HG02943 (cell line): Measurements from ENCODE around the gene CPAMD8.
"Not testable (repeated sequence)": the region's sequence is repeated elsewhere in the genome, so short reads cannot be mapped to it uniquely, and the experiment has no call there.

Experiments
- ATAC-seq: cut with Tn5 transposase; IDR thresholded peaks from one replicate; pipeline ENCODE4 v1.9.1; 2021; ENCODE audit warnings: mild to moderate bottlenecking, low read depth, moderate library complexity; ENCODE audit not compliant: unreplicated experiment

Gene CPAMD8

DNA sequence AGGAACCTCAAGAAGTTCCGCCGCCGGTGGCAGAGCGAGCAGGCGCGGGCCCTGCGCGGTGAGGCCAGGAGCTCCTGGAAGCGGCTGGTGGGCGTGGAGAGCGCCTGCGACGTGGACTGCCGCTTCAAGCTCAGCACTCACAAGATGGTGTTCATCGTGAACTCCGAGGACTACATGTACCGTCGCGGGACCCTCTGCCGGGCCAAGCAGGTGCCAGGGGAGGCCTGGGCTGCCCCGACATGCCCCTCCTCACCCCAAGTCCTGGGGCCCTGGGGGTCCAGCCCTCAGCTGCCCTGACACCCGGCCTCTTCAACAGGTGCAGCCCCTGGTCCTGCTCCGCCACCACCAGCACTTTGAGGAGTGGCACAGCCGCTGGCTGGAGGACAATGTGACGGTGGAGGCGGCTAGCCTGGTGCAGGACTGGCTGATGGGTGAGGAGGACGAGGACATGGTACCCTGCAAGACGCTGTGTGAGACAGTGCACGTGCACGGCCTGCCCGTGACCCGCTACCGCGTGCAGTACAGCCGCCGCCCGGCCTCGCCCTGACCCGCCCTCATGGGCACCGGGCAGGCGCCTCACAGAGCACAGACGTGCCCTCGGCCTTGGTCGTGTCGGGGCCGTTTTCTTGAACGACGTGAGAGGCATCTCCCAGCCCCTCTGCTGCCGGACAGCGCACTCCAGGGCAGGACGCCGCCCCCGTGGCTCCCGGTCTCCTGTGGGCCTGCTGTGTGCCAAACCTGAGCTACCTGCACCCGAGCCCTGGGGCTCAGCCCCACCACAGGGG is 148.2 kb downstream of the CPAMD8 start:
- ATAC-seq: no peak

GRCh38 chr19:16877581-16877980 is 149.0 kb downstream of the CPAMD8 start:
- ATAC-seq: no peak

DNA sequence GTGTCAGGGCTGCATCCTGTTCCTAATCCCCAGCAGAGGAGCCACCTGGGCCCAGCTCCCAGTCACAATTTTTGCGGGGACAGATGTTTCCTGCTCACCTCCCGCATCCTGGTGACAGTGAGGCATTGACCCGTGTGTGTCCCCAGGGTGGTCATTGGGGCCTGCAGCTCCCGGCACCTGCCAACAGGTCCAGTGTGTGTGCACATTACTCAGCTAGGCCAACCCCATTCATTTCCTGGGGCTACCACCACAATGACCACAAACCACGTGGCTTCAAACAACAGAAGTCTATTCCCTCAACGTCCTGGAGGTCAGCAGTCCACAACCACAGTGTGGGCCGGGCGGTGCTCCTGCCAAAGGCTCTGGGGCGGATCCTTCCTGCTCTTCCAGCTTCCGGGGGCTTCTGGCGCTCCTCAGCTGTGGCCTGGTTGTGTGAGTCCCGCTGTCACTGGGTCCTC is 149.7 kb downstream of the CPAMD8 start:
- ATAC-seq: no peak

DNA sequence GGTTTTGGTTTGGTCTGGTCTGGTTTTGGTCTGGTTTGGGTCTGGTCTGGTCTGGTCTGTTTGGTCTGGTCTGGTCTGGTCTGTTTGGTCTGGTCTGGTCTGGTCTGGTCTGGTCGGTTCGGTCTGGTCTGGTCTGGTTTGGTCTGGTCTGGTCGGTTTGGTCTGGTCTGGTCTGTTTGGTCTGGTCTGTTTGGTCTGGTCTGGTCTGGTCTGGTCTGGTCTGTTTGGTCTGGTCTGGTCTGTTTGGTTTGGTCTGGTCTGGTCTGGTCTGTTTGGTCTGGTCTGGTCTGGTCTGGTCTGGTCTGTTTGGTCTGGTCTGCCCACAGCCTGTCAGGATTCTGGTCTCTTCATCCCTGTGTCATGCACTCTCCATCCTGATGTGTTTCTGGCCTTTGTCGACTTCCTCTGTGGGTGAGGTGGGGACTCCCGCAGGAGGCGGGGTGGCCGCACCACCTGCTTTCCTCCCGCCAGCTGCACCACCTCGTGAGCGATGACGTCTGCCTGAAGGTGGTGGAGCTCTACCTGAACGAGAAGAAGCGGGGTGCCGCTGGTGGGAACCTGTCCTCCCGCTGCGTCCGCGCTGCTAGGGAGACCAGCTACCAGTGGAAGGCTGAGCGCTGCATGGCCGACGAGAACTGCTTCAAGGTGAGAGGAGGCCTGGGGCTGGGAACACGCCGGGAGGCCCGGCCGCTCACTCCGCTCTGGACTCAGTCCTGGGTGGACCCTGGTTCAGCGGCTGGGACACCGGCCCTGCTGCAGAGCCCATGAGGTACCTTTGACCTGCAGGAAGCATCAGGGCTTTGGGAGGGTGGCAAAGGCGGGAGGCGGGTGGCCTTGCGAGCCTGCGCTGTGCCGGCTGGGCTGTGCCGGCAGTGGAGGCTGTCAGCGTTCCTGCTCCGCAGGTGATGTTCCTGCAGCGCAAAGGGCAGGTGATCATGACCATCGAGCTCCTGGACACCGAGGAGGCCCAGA is 150.7 kb downstream of the CPAMD8 start:
- no peak for ATAC-seq

GRCh38 chr19:16874978-16875299 is 151.7 kb downstream of the CPAMD8 start:
- ATAC-seq: not testable (repeated sequence)

GRCh38 chr19:16874250-16874977 is 152.2 kb downstream of the CPAMD8 start:
- ATAC-seq: no peak

DNA sequence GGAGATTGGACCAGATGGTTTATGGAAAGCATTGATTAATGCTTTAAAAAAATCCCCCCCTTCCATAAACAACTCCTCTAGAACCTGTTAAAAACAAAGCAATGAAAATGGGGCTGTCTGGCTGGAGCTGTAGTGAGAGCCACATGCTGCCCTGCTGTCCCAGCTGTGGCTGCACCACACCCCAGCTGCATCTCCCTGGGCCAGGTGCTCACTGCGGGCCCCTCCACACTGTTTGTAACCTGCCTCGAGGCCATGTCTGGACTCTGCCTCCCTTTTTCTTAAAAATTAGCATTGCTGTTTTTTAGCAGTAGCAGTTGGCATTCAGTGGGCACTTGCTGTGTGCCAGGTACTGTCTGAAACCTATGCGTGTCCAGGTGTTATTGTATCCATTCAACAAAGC is 153.0 kb downstream of the CPAMD8 start:
- no peak for ATAC-seq

GRCh38 chr19:16872728-16873127 is 153.9 kb downstream of the CPAMD8 start:
- ATAC-seq: no peak

DNA sequence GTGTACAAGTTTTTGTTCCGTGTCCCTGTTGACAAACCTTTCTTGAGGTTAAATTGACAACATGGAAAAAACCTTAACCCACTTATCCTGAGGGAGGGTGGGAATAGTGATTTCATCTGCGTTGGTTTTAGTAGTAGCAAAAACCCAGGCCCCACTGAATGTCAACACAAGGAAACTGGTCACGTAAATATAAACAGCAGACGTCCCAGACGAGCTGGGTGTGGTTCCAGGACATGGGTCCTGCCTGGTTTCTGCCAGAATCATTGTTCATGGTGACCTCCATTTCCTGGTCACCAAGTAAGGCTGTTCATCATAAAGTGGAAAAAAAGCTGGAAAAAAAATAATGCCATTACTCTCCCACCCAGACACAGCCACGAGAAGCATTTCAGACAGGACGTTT is 154.7 kb downstream of the CPAMD8 start:
- no peak for ATAC-seq

DNA sequence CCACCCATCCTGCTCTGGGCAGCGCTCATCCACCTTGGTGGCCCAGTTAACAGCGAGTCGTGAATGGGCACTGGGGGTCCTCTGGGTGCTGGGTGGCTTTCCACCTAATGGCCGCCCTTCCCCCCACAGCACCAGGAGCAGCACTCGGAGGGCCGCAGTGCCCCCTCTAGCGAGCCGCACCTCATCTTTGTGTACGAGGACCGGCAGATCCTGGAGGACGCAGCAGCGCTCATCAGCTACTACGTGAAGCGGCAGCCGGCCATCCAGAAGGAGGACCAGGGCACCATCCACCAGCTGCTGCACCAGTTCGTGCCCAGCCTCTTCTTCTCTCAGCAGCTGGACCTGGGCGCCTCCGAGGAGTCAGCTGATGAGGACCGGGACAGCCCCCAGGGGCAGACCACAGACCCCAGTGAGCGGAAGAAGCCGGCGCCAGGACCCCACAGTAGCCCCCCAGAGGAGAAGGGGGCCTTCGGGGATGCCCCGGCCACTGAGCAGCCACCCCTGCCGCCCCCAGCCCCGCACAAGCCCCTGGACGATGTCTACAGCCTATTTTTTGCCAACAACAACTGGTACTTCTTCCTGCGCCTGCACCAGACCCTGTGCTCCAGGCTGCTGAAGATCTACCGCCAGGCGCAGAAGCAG is 157.2 kb downstream of the CPAMD8 start:
- ATAC-seq: no peak

DNA sequence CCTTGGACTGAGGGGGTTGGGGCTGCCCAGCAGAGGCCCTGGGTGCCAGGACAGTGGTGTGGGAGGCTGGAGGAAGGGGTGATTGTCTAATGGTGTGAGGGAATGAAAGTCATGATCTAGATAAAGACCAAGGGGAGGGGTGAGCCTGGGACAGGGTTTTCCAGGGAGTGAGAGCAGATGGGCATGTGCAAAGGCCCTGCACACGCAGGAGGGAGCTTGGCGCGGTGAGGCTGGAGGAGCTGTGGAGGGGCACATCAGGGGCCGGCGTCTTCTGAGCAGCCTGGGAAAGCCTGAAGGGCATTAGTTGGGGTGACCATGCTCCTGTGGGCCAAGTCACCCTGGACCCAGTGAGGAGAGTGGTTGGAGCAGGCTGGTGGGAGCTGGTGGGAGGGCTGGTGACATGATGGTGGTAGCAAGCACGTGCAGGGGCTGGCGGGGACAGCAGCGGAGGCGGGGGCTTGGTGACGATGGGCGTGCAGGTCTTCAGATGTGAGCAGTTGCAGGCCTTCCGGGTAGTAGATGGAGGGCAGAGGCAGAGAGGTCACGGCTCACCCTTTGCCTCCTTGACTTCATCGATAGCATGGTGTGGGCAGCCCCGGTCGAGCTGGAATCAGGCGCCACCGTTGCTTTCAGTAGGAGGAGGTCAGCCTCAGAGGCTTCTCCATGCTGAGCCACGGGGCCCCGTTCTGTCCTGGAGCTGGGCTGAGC is 158.0 kb downstream of the CPAMD8 start:
- ATAC-seq: no peak

- no peak for ATAC-seq
Measured at GRCh38 chr19:16867211-16867610, 159.4 kb downstream of the CPAMD8 start.

- ATAC-seq: no peak
Measured at GRCh38 chr19:16862826-16863415, 163.7 kb downstream of the CPAMD8 start.

DNA sequence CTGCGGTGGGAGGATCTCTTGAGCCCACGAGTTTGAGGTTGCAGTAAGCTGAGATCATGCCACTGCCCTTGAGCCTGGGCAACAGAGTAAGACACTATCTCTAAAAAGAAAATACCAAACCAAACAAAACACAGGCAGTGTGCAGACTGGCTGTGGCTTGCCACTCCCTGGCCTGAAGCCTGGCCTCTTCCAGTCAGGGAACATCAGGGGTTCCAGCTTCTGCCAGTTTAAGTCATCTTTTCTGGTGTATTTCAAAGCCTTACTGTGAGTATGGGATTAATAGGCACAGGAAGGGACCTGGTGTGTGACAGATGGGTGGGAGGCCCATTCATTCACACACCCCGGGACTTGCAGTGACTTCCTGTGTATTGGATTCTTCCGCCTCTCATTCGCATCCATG is 164.8 kb downstream of the CPAMD8 start:
- ATAC-seq: no peak

DNA sequence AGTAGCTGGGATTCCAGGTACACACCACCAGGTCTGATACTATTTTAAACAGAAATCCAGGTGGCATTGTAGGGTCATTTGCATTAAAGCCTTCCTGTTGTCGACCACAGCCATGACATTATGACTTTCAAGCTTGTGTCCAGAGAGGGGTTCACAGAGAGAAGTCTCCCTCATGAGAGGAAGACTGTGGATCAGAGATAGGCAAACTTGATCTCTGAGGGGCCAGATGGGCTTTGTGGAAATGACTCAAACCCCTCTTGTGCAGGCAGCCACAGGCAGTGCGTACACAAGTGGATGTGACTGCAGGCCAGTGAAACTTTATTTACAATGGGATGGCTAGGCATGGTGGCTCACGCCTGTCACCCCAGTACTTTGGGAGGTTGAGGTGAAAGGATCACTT is 165.6 kb downstream of the CPAMD8 start:
- ATAC-seq: no peak

DNA sequence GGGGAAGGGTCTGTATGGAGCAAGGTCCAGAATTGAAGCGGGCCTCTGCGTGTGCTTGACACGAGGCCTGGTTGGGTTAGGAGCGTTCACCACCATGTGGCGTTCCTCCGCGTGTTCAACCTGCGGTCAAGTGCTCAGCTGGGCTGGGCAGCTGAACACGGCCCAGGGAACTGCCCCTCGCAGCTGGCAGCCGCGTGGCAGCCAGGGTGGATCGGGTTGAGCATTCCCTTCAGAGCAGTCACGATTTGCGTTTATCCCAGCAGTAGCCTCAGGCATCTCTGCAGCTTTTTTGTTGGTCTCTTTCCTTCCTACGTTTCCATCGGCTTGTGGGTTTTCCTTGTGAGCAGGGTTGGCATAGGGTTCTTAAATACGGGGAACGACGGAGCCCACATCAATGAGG is 166.5 kb downstream of the CPAMD8 start:
- ATAC-seq: no peak

DNA sequence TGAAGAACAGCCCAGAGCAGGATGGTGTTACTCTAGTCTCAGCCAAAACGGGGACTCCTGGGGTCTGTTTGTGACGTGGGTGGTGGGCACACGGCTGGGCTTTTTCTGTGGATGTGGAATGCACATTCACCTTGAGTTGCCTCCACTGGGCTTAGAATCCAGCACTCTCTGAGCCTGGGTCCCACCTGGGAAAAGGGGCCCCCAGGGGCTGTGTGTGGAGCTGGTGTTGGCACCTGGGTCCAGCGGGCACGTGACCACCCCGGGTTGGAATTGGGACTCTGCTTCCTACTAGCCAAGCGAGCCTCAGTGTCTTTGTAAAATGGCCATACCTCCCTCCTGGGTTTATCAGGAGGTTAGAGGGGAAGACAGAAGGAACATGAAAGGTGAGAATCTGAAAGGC is 167.0 kb downstream of the CPAMD8 start:
- no peak for ATAC-seq

DNA sequence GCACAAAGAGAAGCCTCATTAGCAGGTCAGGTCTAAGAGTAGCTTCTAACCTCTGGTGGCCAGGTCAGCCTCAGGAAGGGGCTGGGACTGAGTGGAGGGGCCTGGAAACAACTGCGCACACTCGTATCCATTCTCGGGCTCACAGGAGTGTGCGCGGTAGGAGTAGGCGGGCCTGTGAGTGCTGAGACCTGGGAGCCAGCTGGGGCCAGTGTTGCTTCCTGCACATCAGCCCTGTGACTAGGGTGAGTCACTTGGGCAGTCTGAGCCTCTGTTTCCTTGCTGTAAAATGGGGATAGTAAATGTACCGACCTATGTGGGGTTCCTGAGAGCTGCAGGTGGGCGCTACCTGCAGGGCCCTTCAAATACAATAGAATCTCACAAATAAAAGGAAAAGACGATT is 170.5 kb downstream of the CPAMD8 start:
- no peak for ATAC-seq

DNA sequence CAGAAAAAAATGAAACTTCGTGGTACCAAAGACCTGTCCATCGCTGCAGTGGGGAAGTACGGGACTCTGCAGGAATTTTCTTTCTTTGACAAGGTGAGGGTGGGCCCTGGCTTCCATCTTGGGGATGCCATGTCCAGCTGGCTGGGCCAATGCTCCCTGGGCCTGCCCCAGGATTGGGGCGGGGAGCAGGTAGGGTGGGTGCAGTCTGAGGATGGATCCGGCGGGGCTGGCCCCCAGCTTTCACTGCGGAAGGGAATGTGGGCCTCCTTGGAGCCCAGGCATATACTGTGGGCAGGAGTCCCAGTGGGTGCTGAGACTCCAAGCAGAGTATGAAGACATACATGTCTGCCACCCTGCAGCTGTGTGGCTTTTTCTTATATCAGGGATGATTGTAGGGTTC is 173.5 kb downstream of the CPAMD8 start:
- no peak for ATAC-seq
